Measurements from ENCODE around the gene DOCK9.
"Not testable (repeated sequence)": the region's sequence is repeated elsewhere in the genome, so short reads cannot be mapped to it uniquely, and the experiment has no call there.

DOCK9 gene

DNA sequence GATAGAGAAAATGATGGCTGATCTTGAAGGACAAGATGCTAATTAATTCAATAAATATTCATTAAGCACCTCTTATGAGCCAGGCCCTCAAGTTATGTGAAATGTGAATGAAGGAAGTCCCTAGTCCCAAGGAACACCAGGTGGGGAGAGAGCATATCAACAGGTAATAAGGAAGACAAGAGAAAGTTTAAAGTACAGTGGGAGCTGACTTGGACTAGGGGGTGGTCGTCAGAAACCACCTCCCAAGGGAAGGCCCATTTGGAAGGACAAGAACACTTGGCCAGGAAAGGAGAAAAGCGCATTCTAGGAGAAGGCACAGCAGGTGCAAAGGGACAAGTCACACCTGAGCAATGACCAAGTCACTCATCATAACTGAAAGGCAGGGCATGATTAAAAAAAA lies 72.7 kb downstream of the DOCK9 start:
- no peak overlapping the region for H3K4me3 ChIP-seq (ENCODE audit: low read depth, low read length)
- no peak for DNase-seq (ENCODE audit: low read depth)
- TF ChIP-seq, protein P1, sequence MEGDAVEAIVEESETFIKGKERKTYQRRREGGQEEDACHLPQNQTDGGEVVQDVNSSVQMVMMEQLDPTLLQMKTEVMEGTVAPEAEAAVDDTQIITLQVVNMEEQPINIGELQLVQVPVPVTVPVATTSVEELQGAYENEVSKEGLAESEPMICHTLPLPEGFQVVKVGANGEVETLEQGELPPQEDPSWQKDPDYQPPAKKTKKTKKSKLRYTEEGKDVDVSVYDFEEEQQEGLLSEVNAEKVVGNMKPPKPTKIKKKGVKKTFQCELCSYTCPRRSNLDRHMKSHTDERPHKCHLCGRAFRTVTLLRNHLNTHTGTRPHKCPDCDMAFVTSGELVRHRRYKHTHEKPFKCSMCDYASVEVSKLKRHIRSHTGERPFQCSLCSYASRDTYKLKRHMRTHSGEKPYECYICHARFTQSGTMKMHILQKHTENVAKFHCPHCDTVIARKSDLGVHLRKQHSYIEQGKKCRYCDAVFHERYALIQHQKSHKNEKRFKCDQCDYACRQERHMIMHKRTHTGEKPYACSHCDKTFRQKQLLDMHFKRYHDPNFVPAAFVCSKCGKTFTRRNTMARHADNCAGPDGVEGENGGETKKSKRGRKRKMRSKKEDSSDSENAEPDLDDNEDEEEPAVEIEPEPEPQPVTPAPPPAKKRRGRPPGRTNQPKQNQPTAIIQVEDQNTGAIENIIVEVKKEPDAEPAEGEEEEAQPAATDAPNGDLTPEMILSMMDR (IDR thresholded peaks at IDR 0.05; ENCODE audit: insufficient read depth, low read depth, low read length, missing control alignments), result no peak

DNA sequence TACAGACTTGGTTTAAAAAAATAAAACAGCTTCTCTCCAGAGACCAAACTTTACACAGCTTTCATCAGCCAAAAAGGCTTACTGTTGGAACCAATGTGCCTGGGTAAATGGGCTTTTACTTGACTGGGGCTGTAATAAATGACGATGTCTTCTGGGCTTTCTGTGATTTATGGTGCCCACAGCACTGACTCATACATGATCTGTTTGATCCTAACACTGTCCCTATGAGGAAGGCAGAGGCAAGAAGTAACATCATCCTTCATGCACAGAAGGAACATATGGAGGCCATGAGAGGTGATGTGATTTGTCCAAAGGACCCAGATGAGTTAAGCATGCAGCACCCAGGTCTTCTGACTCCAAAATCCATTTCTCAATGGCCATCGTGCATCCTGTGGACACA lies 77.4 kb downstream of the DOCK9 start:
- DNase-seq (ENCODE audit: low read depth), result no peak
- TF ChIP-seq, protein P1 (IDR thresholded peaks at IDR 0.05; ENCODE audit: insufficient read depth, low read depth, low read length, missing control alignments), result no peak

DNA sequence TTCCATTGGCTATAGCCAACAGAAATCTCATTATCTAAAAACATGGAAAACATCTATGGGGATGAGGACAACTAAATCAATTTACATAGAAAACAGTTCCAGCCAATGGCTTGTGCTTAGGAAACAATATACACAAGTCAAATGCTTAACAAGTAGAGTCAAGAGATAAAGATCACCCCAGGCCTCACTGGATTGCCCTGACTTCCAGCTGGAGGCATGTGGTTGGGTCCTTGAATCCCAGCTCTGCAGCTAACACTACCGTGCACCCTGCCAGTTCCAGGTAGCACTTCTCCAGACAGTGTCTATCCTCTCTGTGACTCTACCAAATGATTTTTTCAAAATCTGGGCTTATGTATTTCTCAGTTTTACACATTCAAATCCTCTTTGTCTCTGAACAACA lies 80.2 kb downstream of the DOCK9 start:
- DNase-seq (ENCODE audit: low read depth), result no peak
- TF ChIP-seq, protein P1 (IDR thresholded peaks at IDR 0.05; ENCODE audit: insufficient read depth, low read depth, low read length, missing control alignments), result no peak
- H3K4me3 ChIP-seq (ENCODE audit: low read depth, low read length), result no peak overlapping the region

More for the DNA sequence above, 77.4 kb downstream of the DOCK9 start:
- no peak overlapping the region for H3K4me3 ChIP-seq (ENCODE audit: low read depth, low read length)

GRCh38 chr13:98896868-98897144 lies 81.1 kb downstream of the DOCK9 start:
- no peak for DNase-seq (ENCODE audit: low read depth)
- no peak overlapping the region for H3K4me3 ChIP-seq (ENCODE audit: low read depth, low read length)
- TF ChIP-seq, protein P1 (IDR thresholded peaks at IDR 0.05; ENCODE audit: insufficient read depth, low read depth, low read length, missing control alignments), result no peak

DNA sequence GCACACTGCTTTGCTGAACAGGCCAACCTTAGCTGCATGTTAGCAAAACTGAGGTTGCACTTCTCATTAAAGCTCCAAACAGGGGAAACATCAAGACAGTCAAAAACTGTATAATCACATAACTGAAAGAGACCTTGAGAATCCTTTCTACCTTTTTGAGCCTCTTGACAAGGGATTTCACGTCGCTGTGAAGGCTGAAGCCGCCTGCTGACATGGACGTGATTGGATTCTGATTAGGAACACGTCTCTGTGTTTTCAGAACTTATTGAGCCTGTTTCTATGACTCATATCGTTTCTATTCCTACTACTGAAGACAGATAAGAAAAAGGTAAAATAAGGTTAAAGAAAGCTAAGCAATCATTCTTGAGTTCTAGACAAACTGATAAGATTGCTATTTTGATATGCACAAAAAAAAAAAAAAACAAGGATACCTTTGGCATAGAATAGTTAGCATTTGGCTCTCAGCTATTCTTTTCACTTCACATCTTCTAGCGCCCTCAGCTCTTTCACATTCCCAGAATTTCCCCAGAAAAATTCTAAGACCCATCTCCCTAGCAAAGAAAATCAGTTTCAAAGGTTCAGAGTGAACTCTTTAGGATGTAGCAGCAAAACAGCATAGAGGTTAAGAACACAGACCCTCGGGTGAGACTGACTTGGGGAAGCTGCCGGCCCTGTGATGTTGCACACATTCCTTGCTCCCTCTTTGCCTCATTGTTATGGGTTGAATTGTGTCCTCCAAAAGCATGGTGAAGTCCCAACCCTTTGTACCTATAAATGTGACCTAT lies 81.6 kb downstream of the DOCK9 start:
- DNase-seq (ENCODE audit: low read depth), result no peak
- TF ChIP-seq, protein P1 (IDR thresholded peaks at IDR 0.05; ENCODE audit: insufficient read depth, low read depth, low read length, missing control alignments), result no peak
- H3K4me3 ChIP-seq (ENCODE audit: low read depth, low read length), result no peak overlapping the region

GRCh38 chr13:98894814-98895213 lies 83.0 kb downstream of the DOCK9 start:
- DNase-seq (ENCODE audit: low read depth); H3K4me3 ChIP-seq (ENCODE audit: low read depth, low read length): not testable (repeated sequence)

DNA sequence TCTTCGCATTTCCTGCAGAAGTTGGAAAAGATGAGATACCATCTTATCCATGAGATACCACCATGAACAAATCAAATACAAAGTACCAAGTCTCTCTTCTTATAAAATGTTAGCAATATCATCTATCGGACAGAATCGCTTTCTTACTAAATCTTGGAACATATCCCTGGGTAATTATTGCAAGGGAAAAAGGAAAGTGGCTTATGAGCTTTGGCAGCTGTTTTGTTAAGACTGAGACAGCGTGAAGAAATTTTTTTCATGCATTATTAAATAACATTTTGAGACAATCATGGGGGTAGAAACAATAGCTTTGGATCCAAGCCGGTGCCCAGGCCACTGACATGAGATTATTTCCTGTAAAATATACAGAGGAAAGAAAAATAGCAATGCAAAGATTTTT lies 84.5 kb downstream of the DOCK9 start:
- H3K4me3 ChIP-seq (ENCODE audit: low read depth, low read length), result no peak overlapping the region
- no peak for DNase-seq (ENCODE audit: low read depth)
- TF ChIP-seq, protein P1 (IDR thresholded peaks at IDR 0.05; ENCODE audit: insufficient read depth, low read depth, low read length, missing control alignments), result no peak
